ENCODE measurements around the gene HMCN2.
"Not testable (repeated sequence)": the region's sequence is repeated elsewhere in the genome, so short reads cannot be mapped to it uniquely, and the experiment has no call there.

HMCN2 gene

DNA sequence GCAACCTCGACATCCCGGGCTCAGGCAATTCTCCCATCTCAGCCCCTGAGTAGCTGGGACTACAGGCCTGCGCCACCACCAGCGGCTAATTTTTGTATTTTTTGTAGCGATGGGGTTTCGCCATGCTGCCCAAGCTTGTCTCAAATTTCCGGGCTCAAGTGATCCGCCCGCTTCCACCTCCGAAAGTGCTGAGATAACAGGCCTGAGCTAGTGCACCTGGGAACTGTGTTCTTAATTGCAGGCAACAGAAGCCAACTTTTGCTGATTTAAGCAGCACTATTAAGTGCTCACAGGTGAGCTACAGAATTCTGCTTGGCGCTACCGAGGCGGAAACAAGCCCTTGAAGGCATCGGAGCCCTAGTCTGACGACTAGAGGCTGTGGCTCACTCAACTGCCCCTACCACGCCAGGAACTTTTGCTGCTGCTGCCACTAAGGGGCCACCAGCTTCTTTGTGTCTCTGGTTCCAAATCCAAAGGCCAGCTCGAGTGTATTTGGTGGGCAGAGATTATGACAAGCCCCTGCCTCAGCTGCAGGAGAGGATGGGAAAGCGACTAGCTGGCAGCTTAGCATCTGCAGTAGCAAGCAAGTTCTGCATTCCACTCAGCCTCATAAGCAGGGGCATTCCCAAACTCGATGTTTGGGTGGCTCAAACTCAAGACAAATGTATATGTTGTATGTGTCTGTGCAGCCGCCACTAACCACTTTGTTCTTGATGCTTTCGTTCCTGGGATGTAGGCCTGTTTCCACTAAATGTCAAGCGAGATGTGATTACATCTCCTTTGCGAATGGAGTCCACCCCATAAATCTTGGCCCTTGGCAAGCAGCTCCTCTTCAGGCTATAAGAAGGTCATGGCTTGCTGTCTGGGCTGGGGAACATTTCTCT lies 10.6 kb upstream of the HMCN2 start:
- TF ChIP-seq, protein P1, sequence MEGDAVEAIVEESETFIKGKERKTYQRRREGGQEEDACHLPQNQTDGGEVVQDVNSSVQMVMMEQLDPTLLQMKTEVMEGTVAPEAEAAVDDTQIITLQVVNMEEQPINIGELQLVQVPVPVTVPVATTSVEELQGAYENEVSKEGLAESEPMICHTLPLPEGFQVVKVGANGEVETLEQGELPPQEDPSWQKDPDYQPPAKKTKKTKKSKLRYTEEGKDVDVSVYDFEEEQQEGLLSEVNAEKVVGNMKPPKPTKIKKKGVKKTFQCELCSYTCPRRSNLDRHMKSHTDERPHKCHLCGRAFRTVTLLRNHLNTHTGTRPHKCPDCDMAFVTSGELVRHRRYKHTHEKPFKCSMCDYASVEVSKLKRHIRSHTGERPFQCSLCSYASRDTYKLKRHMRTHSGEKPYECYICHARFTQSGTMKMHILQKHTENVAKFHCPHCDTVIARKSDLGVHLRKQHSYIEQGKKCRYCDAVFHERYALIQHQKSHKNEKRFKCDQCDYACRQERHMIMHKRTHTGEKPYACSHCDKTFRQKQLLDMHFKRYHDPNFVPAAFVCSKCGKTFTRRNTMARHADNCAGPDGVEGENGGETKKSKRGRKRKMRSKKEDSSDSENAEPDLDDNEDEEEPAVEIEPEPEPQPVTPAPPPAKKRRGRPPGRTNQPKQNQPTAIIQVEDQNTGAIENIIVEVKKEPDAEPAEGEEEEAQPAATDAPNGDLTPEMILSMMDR (IDR thresholded peaks at IDR 0.05) = no peak
- TF ChIP-seq ZFX (IDR thresholded peaks at IDR 0.05; ENCODE audit: borderline replicate concordance) = no peak
- H3K27ac ChIP-seq = no peak overlapping the region

GRCh38 chr9:130255631-130256134 lies 9.9 kb upstream of the HMCN2 start:
- no peak overlapping the region for H3K27ac ChIP-seq
- no peak for TF ChIP-seq ZFX (IDR thresholded peaks at IDR 0.05; ENCODE audit: borderline replicate concordance)
- TF ChIP-seq, protein P1 (IDR thresholded peaks at IDR 0.05) = no peak

- no peak overlapping the region for H3K27ac ChIP-seq
- no peak for TF ChIP-seq ZFX (IDR thresholded peaks at IDR 0.05; ENCODE audit: borderline replicate concordance)
- TF ChIP-seq, protein P1 (IDR thresholded peaks at IDR 0.05) = no peak
These were observed 8.9 kb upstream of the HMCN2 start for GRCh38 chr9:130256644-130257043.

DNA sequence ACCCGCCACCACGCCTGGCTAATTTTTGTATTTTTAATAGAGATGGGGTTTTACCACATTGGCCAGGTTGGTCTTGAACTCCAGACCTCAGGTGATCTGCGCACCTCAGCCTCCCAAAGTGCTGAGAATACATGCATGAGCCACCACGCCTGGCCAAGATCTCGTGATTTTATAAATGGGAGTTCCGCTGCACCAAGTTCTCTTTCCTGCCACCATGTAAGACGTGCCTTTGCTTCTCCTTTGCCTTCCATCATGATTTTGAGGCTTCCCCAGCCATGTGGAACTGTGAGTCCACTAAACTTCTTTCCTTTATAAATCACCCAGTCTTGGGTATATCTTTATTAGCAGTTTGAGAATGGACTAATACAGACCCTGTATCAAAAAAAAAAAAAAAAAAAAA lies 7.4 kb upstream of the HMCN2 start:
- H3K27ac ChIP-seq = not testable (repeated sequence)

DNA sequence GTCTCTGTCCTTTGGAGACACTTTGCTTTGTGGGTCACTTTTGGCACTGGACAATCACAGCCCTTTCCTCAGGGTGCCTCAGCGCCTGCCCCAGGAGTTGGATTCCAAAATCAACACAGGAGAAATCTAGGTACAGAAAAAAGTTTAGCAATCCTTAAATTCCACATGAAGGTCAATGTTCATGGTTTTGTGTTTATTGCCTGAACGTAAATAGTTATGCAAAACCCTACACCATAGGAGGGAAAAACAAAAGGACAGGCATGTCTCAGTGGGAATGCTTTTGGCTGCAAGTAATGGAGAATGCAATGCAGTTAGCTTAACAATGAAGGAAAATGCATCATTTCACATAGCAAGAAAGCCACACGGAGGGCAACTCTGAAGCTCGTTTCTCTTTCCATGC lies 6.5 kb upstream of the HMCN2 start:
- no peak for TF ChIP-seq ZFX (IDR thresholded peaks at IDR 0.05; ENCODE audit: borderline replicate concordance)
- H3K27ac ChIP-seq = no peak overlapping the region

DNA sequence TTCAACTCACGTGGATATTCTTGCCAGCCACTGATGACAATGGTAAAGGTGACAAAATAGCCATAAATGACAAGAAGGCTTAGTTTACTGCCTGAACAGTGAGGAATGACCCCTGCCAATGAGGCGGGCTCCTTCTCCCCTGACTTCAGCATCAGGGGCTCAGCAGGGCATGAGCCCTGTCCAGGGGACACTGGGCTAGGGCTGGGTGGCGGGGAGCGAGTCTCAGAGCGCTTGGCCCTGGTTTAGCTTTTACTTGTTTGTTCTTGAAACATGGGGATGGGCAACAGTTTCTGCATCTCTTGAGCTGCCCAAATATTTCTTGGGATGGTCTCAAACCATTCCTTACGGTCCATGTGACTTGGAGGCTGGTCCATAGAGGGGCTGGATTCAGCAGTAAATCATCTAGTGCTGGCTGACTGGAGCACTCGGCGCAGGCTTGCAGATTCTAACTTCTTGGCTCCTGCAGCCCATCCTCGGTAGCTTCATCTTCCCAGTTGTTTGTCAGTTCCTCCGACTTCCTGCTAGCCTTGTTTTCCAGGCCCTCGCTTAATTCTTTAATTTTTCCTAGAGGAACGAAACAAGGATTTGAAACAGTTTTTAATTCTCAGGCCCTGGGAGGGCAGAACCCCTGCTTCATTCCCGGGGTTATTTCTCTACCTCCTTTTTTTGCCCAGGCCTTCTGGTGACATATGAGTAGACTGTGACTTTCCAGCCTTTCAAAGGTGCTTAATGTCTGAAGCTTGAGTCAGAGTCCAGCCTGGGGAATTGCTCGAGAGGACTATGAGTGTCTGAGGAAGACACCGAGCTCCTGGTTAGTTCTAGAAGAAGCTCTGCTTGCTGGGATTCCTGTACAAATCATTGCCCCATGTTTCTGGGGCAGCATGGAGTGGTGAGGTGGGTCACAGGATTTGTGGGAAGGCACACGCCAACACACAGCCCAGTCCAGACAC lies 4.5 kb upstream of the HMCN2 start:
- no peak overlapping the region for H3K27ac ChIP-seq
- TF ChIP-seq, protein P1 (IDR thresholded peaks at IDR 0.05) = no peak
- no peak for TF ChIP-seq ZFX (IDR thresholded peaks at IDR 0.05; ENCODE audit: borderline replicate concordance)

DNA sequence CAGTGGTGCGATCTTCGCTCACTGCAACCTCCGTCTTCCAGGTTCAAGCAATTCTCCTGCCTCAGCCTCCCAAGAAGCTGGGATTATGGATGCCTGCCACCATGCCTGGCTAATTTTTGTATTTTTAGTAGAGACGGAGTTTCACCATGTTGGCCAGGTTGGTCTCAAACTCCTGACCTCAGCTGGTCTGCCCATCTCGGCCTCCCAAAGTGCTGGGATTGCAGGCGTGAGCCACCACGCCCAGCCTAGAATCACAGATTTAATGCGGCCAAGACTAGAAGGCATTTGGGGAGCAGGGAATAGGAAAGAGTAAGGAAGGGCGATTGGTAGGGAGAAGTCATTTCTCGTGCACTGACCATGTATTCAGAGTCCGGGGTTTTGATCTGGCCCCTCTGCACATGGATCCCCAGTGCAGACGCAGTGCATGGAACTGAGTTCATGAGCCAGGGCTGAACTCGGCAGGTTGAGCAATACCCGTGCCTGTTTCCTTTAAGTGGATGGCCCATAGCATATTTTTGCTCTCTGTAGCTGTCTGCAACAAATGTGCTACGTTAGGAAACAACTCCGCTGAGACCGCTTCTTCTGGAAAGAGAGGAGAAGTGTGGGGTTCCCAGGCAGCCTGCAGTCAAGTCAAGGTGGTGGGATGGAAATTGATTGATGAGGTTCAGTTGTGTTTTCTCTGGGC lies 3.4 kb upstream of the HMCN2 start:
- H3K27ac ChIP-seq = no peak overlapping the region
- no peak for TF ChIP-seq ZFX (IDR thresholded peaks at IDR 0.05; ENCODE audit: borderline replicate concordance)
- TF ChIP-seq, protein P1 (IDR thresholded peaks at IDR 0.05) = no peak

Measured in 22Rv1 (cell line).